HG02870 (cell line): ENCODE data around the gene CGA.
"Not testable (repeated sequence)": the region's sequence is repeated elsewhere in the genome, so short reads cannot be mapped to it uniquely, and the experiment has no call there.

Source experiments
- ATAC-seq: cut with Tn5 transposase; IDR thresholded peaks from one replicate; pipeline ENCODE4 v1.9.1; 2021; ENCODE audit warnings: mild to moderate bottlenecking, moderate library complexity; ENCODE audit not compliant: unreplicated experiment

The CGA gene

GRCh38 chr6:87095087-87095509, at the start of gene CGA:
Gene CGA (minus strand): TSS chr6:87095106. CDS start chr6:87088200, 6,906 bp downstream.
- no peak for ATAC-seq

GRCh38 chr6:87139927-87140326, 45.0 kb upstream of the CGA start:
- ATAC-seq = not testable (repeated sequence)

GRCh38 chr6:87139236-87139635, 44.3 kb upstream of the CGA start:
- no peak for ATAC-seq

GRCh38 chr6:87136963-87137362, 42.1 kb upstream of the CGA start:
- ATAC-seq = no peak

GRCh38 chr6:87127737-87128136, 32.8 kb upstream of the CGA start:
- ATAC-seq = no peak

GRCh38 chr6:87126501-87126900, 31.6 kb upstream of the CGA start:
- ATAC-seq = no peak

- ATAC-seq = no peak
These were observed 29.2 kb upstream of the CGA start for GRCh38 chr6:87124074-87124473.

- ATAC-seq = no peak
These were observed 27.6 kb upstream of the CGA start for GRCh38 chr6:87122477-87122876.

GRCh38 chr6:87118054-87118453, 23.1 kb upstream of the CGA start:
- no peak for ATAC-seq

- ATAC-seq = no peak
These were observed 22.0 kb upstream of the CGA start for GRCh38 chr6:87116922-87117321.

- ATAC-seq = peak; percentile 99
These were observed 20.7 kb upstream of the CGA start for GRCh38 chr6:87115402-87116135.

GRCh38 chr6:87110636-87111035, 15.7 kb upstream of the CGA start:
- no peak for ATAC-seq

GRCh38 chr6:87105823-87106222, 10.9 kb upstream of the CGA start:
- no peak for ATAC-seq

GRCh38 chr6:87104667-87105066, 9.8 kb upstream of the CGA start:
- no peak for ATAC-seq

GRCh38 chr6:87103977-87104601, 9.2 kb upstream of the CGA start:
- ATAC-seq = no peak

GRCh38 chr6:87102151-87102621, 7.3 kb upstream of the CGA start:
- no peak for ATAC-seq

- no peak for ATAC-seq
These were observed 6.2 kb upstream of the CGA start for GRCh38 chr6:87101067-87101466.

GRCh38 chr6:87100216-87100615, 5.3 kb upstream of the CGA start:
- ATAC-seq = no peak

- peak; percentile 80 for ATAC-seq
These were observed 4.6 kb upstream of the CGA start for GRCh38 chr6:87099472-87099871.

GRCh38 chr6:87094576-87094975, 330 bp downstream of the CGA start:
- ATAC-seq = no peak

- ATAC-seq = no peak
These were observed 1.3 kb downstream of the CGA start for GRCh38 chr6:87093651-87094050.

- ATAC-seq = no peak
These were observed 1.7 kb downstream of the CGA start for GRCh38 chr6:87093199-87093598.
